ENCODE data around the gene PDCD11.

DNA sequence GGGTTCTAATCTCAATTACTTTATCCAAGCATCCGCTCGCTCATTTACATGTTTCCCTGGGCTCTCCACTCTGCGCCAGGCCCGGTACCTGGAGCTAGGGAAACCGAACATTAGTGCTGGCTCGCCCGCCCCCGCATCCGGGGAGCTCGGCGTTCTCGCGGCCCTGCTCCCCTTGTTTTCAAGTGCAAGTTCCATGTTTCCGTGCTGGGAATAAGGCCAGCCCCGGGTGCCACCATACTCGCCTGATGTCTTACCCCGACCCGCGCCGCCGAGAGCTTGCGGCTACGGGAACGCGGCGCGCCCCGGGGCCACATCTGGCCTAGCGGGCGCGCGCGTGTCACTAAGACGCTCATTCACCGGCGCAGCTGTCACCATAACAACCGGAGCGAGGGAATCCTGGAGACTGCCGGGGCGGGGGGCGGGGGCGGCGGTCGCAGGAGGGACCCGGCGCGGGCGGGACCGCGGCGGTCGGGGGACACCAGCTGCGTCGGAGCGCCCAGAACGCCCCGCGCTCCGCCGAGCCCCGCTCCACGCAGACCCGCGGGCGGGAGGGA is 97.0 kb downstream of the PDCD11 start, which contains the start of gene NEURL1:
- TF ChIP-seq, protein P1, sequence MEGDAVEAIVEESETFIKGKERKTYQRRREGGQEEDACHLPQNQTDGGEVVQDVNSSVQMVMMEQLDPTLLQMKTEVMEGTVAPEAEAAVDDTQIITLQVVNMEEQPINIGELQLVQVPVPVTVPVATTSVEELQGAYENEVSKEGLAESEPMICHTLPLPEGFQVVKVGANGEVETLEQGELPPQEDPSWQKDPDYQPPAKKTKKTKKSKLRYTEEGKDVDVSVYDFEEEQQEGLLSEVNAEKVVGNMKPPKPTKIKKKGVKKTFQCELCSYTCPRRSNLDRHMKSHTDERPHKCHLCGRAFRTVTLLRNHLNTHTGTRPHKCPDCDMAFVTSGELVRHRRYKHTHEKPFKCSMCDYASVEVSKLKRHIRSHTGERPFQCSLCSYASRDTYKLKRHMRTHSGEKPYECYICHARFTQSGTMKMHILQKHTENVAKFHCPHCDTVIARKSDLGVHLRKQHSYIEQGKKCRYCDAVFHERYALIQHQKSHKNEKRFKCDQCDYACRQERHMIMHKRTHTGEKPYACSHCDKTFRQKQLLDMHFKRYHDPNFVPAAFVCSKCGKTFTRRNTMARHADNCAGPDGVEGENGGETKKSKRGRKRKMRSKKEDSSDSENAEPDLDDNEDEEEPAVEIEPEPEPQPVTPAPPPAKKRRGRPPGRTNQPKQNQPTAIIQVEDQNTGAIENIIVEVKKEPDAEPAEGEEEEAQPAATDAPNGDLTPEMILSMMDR (IDR thresholded peaks at IDR 0.05) = no peak
- TF ChIP-seq, protein P2, sequence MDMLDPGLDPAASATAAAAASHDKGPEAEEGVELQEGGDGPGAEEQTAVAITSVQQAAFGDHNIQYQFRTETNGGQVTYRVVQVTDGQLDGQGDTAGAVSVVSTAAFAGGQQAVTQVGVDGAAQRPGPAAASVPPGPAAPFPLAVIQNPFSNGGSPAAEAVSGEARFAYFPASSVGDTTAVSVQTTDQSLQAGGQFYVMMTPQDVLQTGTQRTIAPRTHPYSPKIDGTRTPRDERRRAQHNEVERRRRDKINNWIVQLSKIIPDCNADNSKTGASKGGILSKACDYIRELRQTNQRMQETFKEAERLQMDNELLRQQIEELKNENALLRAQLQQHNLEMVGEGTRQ (CRISPR knock-in tag; IDR thresholded peaks at IDR 0.05) = no peak
- TF ChIP-seq ZNF263 (CRISPR knock-in tag; IDR thresholded peaks at IDR 0.05; ENCODE audit: low read depth) (no peak), NR1H2 (CRISPR knock-in tag; IDR thresholded peaks at IDR 0.05) (no peak), GABPB1 (CRISPR knock-in tag; IDR thresholded peaks at IDR 0.05) (no peak), FOXK1 (CRISPR knock-in tag; IDR thresholded peaks at IDR 0.05) (no peak), ZBTB21 (CRISPR knock-in tag; IDR thresholded peaks at IDR 0.05; ENCODE audit: borderline replicate concordance) (no peak), JUN (CRISPR knock-in tag; IDR thresholded peaks at IDR 0.05) (no peak), KAT7 (CRISPR knock-in tag; IDR thresholded peaks at IDR 0.05; ENCODE audit: borderline replicate concordance) (no peak), ESRRA (CRISPR knock-in tag; IDR thresholded peaks at IDR 0.05; ENCODE audit: borderline replicate concordance) (no peak)
- TF ChIP-seq, protein P3, sequence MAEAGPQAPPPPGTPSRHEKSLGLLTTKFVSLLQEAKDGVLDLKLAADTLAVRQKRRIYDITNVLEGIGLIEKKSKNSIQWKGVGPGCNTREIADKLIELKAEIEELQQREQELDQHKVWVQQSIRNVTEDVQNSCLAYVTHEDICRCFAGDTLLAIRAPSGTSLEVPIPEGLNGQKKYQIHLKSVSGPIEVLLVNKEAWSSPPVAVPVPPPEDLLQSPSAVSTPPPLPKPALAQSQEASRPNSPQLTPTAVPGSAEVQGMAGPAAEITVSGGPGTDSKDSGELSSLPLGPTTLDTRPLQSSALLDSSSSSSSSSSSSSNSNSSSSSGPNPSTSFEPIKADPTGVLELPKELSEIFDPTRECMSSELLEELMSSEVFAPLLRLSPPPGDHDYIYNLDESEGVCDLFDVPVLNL (CRISPR knock-in tag; IDR thresholded peaks at IDR 0.05; ENCODE audit: borderline replicate concordance, low read depth) = no peak
- TF ChIP-seq, protein P4, sequence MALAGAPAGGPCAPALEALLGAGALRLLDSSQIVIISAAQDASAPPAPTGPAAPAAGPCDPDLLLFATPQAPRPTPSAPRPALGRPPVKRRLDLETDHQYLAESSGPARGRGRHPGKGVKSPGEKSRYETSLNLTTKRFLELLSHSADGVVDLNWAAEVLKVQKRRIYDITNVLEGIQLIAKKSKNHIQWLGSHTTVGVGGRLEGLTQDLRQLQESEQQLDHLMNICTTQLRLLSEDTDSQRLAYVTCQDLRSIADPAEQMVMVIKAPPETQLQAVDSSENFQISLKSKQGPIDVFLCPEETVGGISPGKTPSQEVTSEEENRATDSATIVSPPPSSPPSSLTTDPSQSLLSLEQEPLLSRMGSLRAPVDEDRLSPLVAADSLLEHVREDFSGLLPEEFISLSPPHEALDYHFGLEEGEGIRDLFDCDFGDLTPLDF (CRISPR knock-in tag; IDR thresholded peaks at IDR 0.05) = no peak
- TF ChIP-seq, protein P5, sequence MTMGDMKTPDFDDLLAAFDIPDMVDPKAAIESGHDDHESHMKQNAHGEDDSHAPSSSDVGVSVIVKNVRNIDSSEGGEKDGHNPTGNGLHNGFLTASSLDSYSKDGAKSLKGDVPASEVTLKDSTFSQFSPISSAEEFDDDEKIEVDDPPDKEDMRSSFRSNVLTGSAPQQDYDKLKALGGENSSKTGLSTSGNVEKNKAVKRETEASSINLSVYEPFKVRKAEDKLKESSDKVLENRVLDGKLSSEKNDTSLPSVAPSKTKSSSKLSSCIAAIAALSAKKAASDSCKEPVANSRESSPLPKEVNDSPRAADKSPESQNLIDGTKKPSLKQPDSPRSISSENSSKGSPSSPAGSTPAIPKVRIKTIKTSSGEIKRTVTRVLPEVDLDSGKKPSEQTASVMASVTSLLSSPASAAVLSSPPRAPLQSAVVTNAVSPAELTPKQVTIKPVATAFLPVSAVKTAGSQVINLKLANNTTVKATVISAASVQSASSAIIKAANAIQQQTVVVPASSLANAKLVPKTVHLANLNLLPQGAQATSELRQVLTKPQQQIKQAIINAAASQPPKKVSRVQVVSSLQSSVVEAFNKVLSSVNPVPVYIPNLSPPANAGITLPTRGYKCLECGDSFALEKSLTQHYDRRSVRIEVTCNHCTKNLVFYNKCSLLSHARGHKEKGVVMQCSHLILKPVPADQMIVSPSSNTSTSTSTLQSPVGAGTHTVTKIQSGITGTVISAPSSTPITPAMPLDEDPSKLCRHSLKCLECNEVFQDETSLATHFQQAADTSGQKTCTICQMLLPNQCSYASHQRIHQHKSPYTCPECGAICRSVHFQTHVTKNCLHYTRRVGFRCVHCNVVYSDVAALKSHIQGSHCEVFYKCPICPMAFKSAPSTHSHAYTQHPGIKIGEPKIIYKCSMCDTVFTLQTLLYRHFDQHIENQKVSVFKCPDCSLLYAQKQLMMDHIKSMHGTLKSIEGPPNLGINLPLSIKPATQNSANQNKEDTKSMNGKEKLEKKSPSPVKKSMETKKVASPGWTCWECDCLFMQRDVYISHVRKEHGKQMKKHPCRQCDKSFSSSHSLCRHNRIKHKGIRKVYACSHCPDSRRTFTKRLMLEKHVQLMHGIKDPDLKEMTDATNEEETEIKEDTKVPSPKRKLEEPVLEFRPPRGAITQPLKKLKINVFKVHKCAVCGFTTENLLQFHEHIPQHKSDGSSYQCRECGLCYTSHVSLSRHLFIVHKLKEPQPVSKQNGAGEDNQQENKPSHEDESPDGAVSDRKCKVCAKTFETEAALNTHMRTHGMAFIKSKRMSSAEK (CRISPR knock-in tag; IDR thresholded peaks at IDR 0.05; ENCODE audit: borderline replicate concordance) = no peak
- TF ChIP-seq, protein P6, sequence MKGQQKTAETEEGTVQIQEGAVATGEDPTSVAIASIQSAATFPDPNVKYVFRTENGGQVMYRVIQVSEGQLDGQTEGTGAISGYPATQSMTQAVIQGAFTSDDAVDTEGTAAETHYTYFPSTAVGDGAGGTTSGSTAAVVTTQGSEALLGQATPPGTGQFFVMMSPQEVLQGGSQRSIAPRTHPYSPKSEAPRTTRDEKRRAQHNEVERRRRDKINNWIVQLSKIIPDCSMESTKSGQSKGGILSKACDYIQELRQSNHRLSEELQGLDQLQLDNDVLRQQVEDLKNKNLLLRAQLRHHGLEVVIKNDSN (CRISPR knock-in tag; IDR thresholded peaks at IDR 0.05) = no peak
